GM23338 (cell line): ENCODE results near the gene WWOX. TPM values are rescaled to one million over a fixed set of nuclear protein-coding genes. Genes with fewer than 3 reads are reported as not detected.

Experiments
- ATAC-seq: fragments of 200-7000 bp; cut with Tn5 transposase; 3 replicates; pipeline ENCODE4 v1.9.1; 2020
- DNase-seq: peaks from one replicate; pipeline ENCODE4 v3.0.0-alpha.2; 2015; ENCODE audit warnings: low spot score
- H2AFZ ChIP-seq: fragments of 200-600 bp; sonication (generic); 2 replicates; pipeline ENCODE4 v1.8.0; 2016; ENCODE audit warnings: antibody characterized with exemption, mild to moderate bottlenecking, moderate library complexity
- H3F3A ChIP-seq: fragments of 200-600 bp; sonication (generic); replicated peaks from 2 replicates; pipeline ENCODE4 v1.8.0; 2017; ENCODE audit warnings: antibody characterized with exemption, mixed run types, low read depth
- H3K27ac ChIP-seq: fragments of 200-600 bp; sonication (generic); 2 replicates; pipeline ENCODE4 v1.6.1; 2016; ENCODE audit warnings: low read depth
- H3K27me3 ChIP-seq: fragments of 200-600 bp; sonication (generic); 2 replicates; pipeline ENCODE4 v1.8.0; 2016; ENCODE audit warnings: mild to moderate bottlenecking, mixed run types, moderate library complexity; ENCODE audit not compliant: insufficient read depth
- H3K36me3 ChIP-seq: fragments of 200-600 bp; sonication (generic); 2 replicates; pipeline ENCODE4 v1.8.0; 2016; ENCODE audit warnings: mild to moderate bottlenecking; ENCODE audit not compliant: insufficient read depth
- H3K4me1 ChIP-seq: fragments of 200-600 bp; sonication (generic); 2 replicates; pipeline ENCODE4 v1.8.0; 2016; ENCODE audit warnings: mild to moderate bottlenecking, moderate library complexity; ENCODE audit not compliant: insufficient read depth
- H3K4me2 ChIP-seq: fragments of 200-600 bp; sonication (generic); 2 replicates; pipeline ENCODE4 v1.7.1; 2017; ENCODE audit warnings: mixed run types
- H3K4me3 ChIP-seq: fragments of 200-600 bp; sonication (generic); 2 replicates; pipeline ENCODE4 v1.6.1; 2016; ENCODE audit warnings: mixed run types
- H3K79me2 ChIP-seq: fragments of 200-600 bp; sonication (generic); replicated peaks from 2 replicates; pipeline ENCODE4 v1.8.0; 2017; ENCODE audit warnings: mild to moderate bottlenecking; ENCODE audit not compliant: insufficient read depth
- H3K9me2 ChIP-seq: fragments of 200-600 bp; sonication (generic); 2 replicates; pipeline ENCODE4 v1.8.0; 2017; ENCODE audit not compliant: insufficient read depth
- H4K20me1 ChIP-seq: fragments of 200-600 bp; sonication (generic); replicated peaks from 2 replicates; pipeline ENCODE4 v1.8.0; 2017; ENCODE audit warnings: mild to moderate bottlenecking; ENCODE audit not compliant: insufficient read depth
- H3K27ac Mint-ChIP-seq: 2 replicates; pipeline ENCODE4 v1.8.0; 2020; ENCODE audit warnings: inconsistent platforms, mild to moderate bottlenecking, moderate library complexity, mixed read lengths
- H3K27me3 Mint-ChIP-seq: 3 replicates; pipeline ENCODE4 v1.8.0; 2022; ENCODE audit warnings: low read depth, mild to moderate bottlenecking, moderate library complexity, mixed read lengths, inconsistent platforms; ENCODE audit not compliant: insufficient read depth, poor library complexity
- H3K36me3 Mint-ChIP-seq: 3 replicates; pipeline ENCODE4 v1.8.0; 2021; ENCODE audit warnings: low read depth, mild to moderate bottlenecking, inconsistent platforms, moderate library complexity, mixed read lengths
- H3K4me1 Mint-ChIP-seq: 3 replicates; pipeline ENCODE4 v1.8.0; 2020; ENCODE audit warnings: mild to moderate bottlenecking, inconsistent platforms, mixed read lengths
- H3K4me3 Mint-ChIP-seq: 3 replicates; pipeline ENCODE4 v1.8.0; 2021; ENCODE audit warnings: moderate library complexity, mild to moderate bottlenecking, inconsistent platforms, mixed read lengths
- H3K9me3 Mint-ChIP-seq: 3 replicates; pipeline ENCODE4 v1.8.0; 2020; ENCODE audit warnings: moderate library complexity, mild to moderate bottlenecking, inconsistent platforms, mixed read lengths
- CREB1 ChIP-seq: fragments of 250-450 bp; sonication (Bioruptor Pico); IDR thresholded peaks from 2 replicates; pipeline ENCODE4 v1.5.0; 2020; ENCODE audit warnings: low read depth, mild to moderate bottlenecking, moderate library complexity
- EZH2 ChIP-seq: fragments of 200-600 bp; sonication (generic); IDR thresholded peaks from one replicate; pipeline ENCODE4 v1.8.0; 2017; ENCODE audit warnings: antibody characterized with exemption, mild to moderate bottlenecking, low read depth; ENCODE audit not compliant: unreplicated experiment
- EZH2phosphoT487 ChIP-seq: fragments of 200-600 bp; sonication (generic); IDR thresholded peaks from one replicate; pipeline ENCODE4 v1.8.1; 2018; ENCODE audit warnings: antibody characterized with exemption; ENCODE audit not compliant: unreplicated experiment
- JUNB ChIP-seq: IDR thresholded peaks from one replicate; pipeline ENCODE4 v1.6.1; 2016; ENCODE audit warnings: antibody characterized with exemption; ENCODE audit not compliant: unreplicated experiment
- NANOG ChIP-seq: IDR thresholded peaks from 2 replicates; pipeline ENCODE4 v1.6.1; 2016; ENCODE audit warnings: antibody characterized with exemption, borderline replicate concordance
- POLR2AphosphoS5 ChIP-seq: IDR thresholded peaks from 2 replicates; pipeline ENCODE4 v1.6.1; 2016; ENCODE audit warnings: antibody characterized with exemption, low read depth
- STAT1 ChIP-seq: IDR thresholded peaks from one replicate; pipeline ENCODE4 v1.6.1; 2016; ENCODE audit warnings: antibody characterized with exemption; ENCODE audit not compliant: unreplicated experiment
- ZNF114 ChIP-seq: fragments of 250-450 bp; sonication (Bioruptor Pico); IDR thresholded peaks from 2 replicates; pipeline ENCODE4 v1.5.0; 2020; ENCODE audit warnings: mild to moderate bottlenecking, moderate library complexity
- ZNF331 ChIP-seq: fragments of 250-450 bp; sonication (Bioruptor Pico); IDR thresholded peaks from 2 replicates; pipeline ENCODE4 v1.5.0; 2020; ENCODE audit warnings: low read depth, mild to moderate bottlenecking, moderate library complexity
- polyA plus RNA-seq: library from polyadenylated mRNA; unstranded; fragments of >200 nt; fragmentation: Nextera tagmentation; extraction: Ambion mirVana; gene quantifications from 2 replicates; pipeline ENCODE4 v1.2.1, GENCODE V29; 2016
- total RNA-seq: library from RNA; depleted of rRNA; stranded (reverse); fragments of >200 nt; shearing (Covaris generic); gene quantifications from 2 replicates; pipeline ENCODE4 v1.2.3, GENCODE V29; 2014
- TF ChIP-seq, protein P1 (sequence below): IDR thresholded peaks from 2 replicates; pipeline ENCODE4 v1.6.1; 2016; ENCODE audit warnings: antibody characterized with exemption
- TF ChIP-seq, protein P2 (sequence below), 2 experiments: fragments of 200-600 bp in 1 of 2; sonication (generic) in 1 of 2; conservative IDR thresholded peaks; 2 replicates each; pipeline versions ENCODE4 v1.5.1 to v1.6.1; 2016 to 2017; ENCODE audit warnings: antibody characterized with exemption in 2 of 2, low read depth in 2 of 2, mild to moderate bottlenecking in 2 of 2, moderate library complexity in 1 of 2
- TF ChIP-seq, protein P3 (sequence below): fragments of 250-450 bp; sonication (Bioruptor Pico); IDR thresholded peaks from 2 replicates; pipeline ENCODE4 v1.5.0; 2020; ENCODE audit warnings: mild to moderate bottlenecking, moderate library complexity
- TF ChIP-seq, protein P4 (sequence below): IDR thresholded peaks from one replicate; pipeline ENCODE4 v1.6.1; 2018; ENCODE audit warnings: antibody characterized with exemption; ENCODE audit not compliant: unreplicated experiment

Gene WWOX
- total and polyA plus RNA-seq, 2 experiments from 2014 or later = 10.0 to 19.3 TPM

DNA sequence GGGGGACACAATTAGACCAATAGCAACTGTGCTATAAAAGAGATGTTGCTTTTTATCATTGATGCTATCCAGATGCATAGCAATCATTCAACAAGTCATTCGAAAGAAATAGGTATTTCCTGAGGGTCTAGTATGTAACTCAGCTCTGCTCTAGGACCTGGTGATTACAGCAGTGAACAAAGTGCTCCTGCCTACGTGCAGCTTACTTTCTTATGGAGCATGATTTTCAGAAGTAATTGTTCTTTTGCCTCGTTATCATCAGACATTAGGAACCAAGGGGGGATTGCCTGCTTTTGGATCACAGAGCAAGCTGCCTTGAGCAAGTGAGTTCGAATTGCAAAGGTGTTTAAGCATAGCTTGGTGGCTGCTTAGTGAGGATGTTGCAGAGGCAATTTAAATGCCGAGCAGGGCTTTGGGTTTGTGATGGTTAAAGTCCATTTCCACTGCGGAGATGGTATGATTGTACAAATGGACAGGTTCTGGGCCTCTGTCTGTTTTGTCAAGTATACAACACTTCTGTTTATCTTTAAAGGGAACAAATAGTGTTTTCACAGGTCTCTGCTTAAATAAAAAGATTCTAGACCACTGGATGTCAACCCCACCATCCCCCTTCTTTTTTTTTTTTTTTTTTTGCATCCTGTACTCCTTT is 41.5 kb downstream of the WWOX start:
- Mint-ChIP-seq H3K4me1 (no peaks in the 10 kb centered on the region), H3K36me3 (no peaks in the 10 kb centered on the region), H3K27ac (no peak overlapping the region), H3K9me3 (no peaks in the 10 kb centered on the region), H3K4me3 (no peak overlapping the region), H3K27me3 (no peaks in the 10 kb centered on the region)
- H3K36me3 ChIP-seq = no peaks in the 10 kb centered on the region
- no peaks in the 10 kb centered on the region for H3K79me2 ChIP-seq
- no peaks in the 10 kb centered on the region for H4K20me1 ChIP-seq
- ATAC-seq = no peak
- no peak overlapping the region for H3K4me3 ChIP-seq
- H3F3A ChIP-seq = no peaks in the 10 kb centered on the region
- H3K27me3 ChIP-seq = no peaks in the 10 kb centered on the region
- no peak for TF ChIP-seq POLR2AphosphoS5
- TF ChIP-seq, protein P1, sequence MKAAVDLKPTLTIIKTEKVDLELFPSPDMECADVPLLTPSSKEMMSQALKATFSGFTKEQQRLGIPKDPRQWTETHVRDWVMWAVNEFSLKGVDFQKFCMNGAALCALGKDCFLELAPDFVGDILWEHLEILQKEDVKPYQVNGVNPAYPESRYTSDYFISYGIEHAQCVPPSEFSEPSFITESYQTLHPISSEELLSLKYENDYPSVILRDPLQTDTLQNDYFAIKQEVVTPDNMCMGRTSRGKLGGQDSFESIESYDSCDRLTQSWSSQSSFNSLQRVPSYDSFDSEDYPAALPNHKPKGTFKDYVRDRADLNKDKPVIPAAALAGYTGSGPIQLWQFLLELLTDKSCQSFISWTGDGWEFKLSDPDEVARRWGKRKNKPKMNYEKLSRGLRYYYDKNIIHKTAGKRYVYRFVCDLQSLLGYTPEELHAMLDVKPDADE = no peak
- TF ChIP-seq, protein P2, sequence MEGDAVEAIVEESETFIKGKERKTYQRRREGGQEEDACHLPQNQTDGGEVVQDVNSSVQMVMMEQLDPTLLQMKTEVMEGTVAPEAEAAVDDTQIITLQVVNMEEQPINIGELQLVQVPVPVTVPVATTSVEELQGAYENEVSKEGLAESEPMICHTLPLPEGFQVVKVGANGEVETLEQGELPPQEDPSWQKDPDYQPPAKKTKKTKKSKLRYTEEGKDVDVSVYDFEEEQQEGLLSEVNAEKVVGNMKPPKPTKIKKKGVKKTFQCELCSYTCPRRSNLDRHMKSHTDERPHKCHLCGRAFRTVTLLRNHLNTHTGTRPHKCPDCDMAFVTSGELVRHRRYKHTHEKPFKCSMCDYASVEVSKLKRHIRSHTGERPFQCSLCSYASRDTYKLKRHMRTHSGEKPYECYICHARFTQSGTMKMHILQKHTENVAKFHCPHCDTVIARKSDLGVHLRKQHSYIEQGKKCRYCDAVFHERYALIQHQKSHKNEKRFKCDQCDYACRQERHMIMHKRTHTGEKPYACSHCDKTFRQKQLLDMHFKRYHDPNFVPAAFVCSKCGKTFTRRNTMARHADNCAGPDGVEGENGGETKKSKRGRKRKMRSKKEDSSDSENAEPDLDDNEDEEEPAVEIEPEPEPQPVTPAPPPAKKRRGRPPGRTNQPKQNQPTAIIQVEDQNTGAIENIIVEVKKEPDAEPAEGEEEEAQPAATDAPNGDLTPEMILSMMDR (conservative IDR thresholded peaks at IDR 0.05; ENCODE audit: low read depth in 2 of 2) = no peak
- no peak for TF ChIP-seq STAT1
- TF ChIP-seq JUNB = no peak
- no peak for TF ChIP-seq NANOG
- TF ChIP-seq EZH2phosphoT487 = no peak
- no peak for TF ChIP-seq ZNF114
- TF ChIP-seq CREB1 (CRISPR knock-in tag) = no peak
- no peak for TF ChIP-seq EZH2
- TF ChIP-seq, protein P3, sequence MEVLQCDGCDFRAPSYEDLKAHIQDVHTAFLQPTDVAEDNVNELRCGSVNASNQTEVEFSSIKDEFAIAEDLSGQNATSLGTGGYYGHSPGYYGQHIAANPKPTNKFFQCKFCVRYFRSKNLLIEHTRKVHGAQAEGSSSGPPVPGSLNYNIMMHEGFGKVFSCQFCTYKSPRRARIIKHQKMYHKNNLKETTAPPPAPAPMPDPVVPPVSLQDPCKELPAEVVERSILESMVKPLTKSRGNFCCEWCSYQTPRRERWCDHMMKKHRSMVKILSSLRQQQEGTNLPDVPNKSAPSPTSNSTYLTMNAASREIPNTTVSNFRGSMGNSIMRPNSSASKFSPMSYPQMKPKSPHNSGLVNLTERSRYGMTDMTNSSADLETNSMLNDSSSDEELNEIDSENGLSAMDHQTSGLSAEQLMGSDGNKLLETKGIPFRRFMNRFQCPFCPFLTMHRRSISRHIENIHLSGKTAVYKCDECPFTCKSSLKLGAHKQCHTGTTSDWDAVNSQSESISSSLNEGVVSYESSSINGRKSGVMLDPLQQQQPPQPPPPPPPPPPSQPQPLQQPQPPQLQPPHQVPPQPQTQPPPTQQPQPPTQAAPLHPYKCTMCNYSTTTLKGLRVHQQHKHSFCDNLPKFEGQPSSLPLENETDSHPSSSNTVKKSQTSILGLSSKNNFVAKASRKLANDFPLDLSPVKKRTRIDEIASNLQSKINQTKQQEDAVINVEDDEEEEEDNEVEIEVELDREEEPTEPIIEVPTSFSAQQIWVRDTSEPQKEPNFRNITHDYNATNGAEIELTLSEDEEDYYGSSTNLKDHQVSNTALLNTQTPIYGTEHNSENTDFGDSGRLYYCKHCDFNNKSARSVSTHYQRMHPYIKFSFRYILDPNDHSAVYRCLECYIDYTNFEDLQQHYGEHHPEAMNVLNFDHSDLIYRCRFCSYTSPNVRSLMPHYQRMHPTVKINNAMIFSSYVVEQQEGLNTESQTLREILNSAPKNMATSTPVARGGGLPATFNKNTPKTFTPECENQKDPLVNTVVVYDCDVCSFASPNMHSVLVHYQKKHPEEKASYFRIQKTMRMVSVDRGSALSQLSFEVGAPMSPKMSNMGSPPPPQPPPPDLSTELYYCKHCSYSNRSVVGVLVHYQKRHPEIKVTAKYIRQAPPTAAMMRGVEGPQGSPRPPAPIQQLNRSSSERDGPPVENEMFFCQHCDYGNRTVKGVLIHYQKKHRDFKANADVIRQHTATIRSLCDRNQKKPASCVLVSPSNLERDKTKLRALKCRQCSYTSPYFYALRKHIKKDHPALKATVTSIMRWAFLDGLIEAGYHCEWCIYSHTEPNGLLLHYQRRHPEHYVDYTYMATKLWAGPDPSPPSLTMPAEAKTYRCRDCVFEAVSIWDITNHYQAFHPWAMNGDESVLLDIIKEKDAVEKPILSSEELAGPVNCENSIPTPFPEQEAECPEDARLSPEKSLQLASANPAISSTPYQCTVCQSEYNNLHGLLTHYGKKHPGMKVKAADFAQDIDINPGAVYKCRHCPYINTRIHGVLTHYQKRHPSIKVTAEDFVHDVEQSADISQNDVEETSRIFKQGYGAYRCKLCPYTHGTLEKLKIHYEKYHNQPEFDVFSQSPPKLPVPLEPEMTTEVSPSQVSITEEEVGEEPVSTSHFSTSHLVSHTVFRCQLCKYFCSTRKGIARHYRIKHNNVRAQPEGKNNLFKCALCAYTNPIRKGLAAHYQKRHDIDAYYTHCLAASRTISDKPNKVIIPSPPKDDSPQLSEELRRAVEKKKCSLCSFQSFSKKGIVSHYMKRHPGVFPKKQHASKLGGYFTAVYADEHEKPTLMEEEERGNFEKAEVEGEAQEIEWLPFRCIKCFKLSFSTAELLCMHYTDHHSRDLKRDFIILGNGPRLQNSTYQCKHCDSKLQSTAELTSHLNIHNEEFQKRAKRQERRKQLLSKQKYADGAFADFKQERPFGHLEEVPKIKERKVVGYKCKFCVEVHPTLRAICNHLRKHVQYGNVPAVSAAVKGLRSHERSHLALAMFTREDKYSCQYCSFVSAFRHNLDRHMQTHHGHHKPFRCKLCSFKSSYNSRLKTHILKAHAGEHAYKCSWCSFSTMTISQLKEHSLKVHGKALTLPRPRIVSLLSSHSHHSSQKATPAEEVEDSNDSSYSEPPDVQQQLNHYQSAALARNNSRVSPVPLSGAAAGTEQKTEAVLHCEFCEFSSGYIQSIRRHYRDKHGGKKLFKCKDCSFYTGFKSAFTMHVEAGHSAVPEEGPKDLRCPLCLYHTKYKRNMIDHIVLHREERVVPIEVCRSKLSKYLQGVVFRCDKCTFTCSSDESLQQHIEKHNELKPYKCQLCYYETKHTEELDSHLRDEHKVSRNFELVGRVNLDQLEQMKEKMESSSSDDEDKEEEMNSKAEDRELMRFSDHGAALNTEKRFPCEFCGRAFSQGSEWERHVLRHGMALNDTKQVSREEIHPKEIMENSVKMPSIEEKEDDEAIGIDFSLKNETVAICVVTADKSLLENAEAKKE = no peak
- no peak for TF ChIP-seq ZNF331 (CRISPR knock-in tag)
- TF ChIP-seq, protein P4, sequence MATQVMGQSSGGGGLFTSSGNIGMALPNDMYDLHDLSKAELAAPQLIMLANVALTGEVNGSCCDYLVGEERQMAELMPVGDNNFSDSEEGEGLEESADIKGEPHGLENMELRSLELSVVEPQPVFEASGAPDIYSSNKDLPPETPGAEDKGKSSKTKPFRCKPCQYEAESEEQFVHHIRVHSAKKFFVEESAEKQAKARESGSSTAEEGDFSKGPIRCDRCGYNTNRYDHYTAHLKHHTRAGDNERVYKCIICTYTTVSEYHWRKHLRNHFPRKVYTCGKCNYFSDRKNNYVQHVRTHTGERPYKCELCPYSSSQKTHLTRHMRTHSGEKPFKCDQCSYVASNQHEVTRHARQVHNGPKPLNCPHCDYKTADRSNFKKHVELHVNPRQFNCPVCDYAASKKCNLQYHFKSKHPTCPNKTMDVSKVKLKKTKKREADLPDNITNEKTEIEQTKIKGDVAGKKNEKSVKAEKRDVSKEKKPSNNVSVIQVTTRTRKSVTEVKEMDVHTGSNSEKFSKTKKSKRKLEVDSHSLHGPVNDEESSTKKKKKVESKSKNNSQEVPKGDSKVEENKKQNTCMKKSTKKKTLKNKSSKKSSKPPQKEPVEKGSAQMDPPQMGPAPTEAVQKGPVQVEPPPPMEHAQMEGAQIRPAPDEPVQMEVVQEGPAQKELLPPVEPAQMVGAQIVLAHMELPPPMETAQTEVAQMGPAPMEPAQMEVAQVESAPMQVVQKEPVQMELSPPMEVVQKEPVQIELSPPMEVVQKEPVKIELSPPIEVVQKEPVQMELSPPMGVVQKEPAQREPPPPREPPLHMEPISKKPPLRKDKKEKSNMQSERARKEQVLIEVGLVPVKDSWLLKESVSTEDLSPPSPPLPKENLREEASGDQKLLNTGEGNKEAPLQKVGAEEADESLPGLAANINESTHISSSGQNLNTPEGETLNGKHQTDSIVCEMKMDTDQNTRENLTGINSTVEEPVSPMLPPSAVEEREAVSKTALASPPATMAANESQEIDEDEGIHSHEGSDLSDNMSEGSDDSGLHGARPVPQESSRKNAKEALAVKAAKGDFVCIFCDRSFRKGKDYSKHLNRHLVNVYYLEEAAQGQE = no peak
- DNase-seq = peak; percentile 7
- H3K4me2 ChIP-seq = no peak overlapping the region
- no peak overlapping the region for H2AFZ ChIP-seq
- H3K9me2 ChIP-seq = no peaks in the 10 kb centered on the region
- no peak overlapping the region for H3K27ac ChIP-seq
- no peaks in the 10 kb centered on the region for H3K4me1 ChIP-seq
